ENCODE data around the gene RSPH1.

Gene RSPH1

GRCh38 chr21:42446531-42446930, 49.5 kb downstream of the RSPH1 start:
- DNase-seq (ENCODE audit: low read depth): no peak

DNA sequence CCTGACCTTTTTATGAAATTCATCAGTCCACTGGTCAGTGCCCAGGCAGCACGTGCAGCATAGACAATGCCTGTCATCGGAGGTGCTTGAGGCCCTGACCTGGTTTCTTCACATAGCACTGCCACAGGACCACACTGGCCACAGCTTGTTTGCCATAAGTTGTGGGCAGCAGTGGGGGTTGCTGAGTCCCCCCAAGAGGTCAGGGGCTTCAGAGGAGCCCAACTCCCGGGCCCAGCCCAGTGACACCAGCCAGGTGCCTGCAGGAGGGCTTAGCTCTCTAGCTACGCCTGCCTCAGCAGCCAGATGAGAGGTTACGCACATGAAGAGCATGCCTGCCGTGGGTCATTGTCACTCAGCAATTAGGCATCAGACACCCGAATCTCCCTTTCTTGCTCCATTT, 50.7 kb downstream of the RSPH1 start:
- no peak for DNase-seq (ENCODE audit: low read depth)

- no peak for DNase-seq (ENCODE audit: low read depth)
Measured at GRCh38 chr21:42444745-42445059, 51.3 kb downstream of the RSPH1 start.

- no peak for DNase-seq (ENCODE audit: low read depth)
Measured at GRCh38 chr21:42443876-42444744, 51.9 kb downstream of the RSPH1 start.

DNA sequence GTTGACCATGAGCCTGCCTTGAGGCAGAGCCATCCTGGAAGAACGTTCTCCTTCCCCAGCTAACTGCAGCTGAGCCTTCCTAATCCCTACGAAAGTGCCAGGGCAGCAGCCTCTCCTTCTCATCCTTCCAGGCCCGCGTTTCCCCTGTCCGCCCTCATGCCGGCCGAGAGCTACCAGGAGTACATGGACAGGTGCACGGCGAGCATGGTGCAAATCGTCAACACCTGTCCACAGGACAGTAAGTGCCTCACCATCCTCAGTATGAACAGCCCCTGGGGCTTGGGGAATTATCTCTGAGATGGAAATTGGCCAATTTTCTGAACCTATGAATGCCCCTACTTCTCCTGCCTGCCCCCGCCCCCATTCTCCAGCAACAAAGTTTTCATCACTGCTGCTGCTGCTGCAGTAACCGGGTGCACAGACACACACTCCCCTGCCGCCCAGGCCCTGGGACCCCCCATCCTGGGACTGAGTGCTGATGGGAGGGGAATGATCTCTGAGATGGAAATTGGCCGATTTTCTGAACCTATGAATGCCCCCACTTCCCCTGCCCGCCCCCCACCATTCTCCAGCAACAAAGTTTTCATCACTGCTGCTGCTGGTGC, 52.7 kb downstream of the RSPH1 start:
- DNase-seq (ENCODE audit: low read depth): no peak

DNA sequence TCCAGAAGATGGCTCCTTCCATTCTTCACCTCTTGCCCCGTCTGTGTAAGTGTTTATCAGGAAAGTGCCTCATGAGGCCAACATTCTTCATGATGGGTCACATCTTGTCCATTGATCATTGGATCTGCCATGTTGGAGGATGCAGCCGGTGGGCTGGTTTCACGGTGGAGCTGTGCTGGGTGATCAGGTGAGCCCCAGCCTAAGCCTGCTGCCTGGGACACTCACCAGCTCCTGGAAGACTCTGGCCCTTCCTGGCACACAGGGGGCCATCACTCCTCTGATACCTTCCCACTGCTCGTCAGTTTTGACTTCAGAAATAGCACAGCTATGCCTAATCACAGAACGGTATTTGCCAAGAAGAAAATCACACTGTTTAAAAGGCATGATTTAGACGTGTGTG, 54.1 kb downstream of the RSPH1 start:
- DNase-seq (ENCODE audit: low read depth): no peak

DNA sequence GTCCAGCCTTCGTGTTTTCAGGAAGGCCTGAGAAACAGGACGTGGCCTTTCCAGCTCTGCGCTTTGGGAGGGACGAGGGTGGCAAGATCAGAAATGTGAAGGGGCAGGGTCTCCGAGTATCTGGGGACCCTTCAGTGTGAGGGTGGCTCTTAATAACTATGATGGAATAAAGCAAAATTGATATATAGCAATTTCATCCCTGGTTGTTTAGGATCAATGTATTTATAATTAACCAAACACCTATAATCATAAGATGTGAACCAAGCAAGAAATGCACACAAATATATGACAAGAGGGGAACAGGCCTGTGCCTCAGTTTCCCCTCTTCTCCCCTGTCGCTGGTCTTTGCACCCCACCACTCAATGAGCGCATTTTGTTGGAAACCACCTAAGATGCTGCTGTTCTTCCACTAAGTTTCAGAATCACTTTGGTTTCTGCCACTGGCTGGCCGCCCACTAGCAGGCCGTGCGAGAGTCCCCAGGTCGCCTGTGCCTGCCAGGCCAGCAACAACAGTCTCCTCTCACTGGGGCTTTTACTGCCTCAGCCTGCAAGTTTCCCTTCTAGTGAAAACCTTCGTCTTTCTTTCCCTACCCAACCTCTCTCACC, 55.7 kb downstream of the RSPH1 start:
- DNase-seq (ENCODE audit: low read depth): no peak

DNA sequence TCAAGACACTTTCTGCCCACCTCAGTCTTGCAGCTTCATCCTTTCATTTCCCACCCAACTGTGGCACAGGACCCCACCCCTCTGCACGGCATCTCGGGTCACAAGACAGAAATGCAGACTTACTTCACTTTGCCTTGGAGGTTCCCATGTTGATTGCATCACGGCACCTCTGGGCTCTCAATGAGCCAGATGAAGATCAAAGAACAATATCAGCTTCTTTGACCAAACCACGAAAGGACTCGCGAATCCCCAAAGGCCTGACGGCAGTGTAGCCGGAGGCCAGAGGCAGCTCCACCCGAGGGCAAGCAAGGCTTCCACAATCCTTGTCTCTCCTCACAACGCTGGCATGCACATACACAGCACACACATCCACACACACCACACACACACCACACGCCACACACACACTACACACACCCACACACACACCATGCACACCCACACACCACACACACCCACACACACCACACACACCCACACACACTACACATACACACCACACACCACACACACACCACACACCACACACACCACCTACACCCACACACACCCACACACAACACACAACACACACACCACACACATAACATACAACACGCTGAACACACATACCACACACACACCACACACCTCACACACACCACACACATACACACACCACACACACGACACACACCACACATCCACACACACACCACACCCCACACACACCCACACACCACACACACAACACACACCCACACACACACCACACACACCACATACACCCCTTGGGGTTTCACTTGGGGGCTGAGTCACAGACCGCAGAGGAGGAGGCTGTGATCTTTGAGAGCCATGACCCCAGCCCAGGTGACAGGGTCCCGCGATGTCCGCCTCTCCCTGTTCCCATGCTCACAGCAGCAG, 56.5 kb downstream of the RSPH1 start:
- no peak for DNase-seq (ENCODE audit: low read depth)

- no peak for DNase-seq (ENCODE audit: low read depth)
Measured at GRCh38 chr21:42438316-42439205, 57.5 kb downstream of the RSPH1 start.

DNA sequence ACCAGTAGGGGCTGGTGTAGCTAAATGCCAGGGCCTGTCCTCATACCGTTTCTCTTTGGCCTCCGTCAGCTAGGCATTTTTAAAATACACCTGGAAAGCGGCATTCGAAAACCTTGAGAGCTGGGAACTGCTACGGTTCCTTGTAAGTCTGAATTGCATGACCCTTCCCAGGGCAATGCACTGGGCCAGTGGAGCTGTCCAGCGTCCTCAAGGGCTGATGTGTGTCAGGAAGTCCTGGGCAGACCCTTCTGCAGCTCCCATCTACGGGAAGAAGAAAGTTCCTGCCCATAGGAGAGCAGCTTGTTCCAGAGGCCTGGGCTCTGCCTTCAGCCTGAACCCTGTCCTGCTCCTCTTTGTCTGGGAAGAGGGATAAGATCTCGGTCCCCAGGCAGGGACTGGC, 58.2 kb downstream of the RSPH1 start:
- DNase-seq (ENCODE audit: low read depth): no peak

- DNase-seq (ENCODE audit: low read depth): no peak
Measured at GRCh38 chr21:42436914-42437313, 59.1 kb downstream of the RSPH1 start.

DNA sequence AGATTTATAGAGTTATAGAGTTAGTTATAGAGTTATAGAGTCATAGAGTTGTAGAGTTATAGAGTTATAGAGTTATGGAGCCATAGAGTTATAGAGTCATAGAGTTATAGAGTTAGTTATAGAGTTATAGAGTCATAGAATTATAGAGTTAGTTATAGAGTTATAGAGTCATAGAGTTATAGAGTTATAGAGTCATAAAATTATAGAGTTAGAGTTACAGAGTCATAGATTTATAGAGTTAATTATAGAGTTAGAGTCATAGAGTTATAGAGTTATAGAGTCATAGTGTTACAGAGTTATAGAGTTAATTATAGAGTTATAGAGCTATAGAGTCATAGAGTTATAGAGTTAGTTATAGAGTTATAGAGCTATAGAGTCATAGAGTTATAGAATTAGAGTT, 60.2 kb downstream of the RSPH1 start:
- no peak for DNase-seq (ENCODE audit: low read depth)

DNA sequence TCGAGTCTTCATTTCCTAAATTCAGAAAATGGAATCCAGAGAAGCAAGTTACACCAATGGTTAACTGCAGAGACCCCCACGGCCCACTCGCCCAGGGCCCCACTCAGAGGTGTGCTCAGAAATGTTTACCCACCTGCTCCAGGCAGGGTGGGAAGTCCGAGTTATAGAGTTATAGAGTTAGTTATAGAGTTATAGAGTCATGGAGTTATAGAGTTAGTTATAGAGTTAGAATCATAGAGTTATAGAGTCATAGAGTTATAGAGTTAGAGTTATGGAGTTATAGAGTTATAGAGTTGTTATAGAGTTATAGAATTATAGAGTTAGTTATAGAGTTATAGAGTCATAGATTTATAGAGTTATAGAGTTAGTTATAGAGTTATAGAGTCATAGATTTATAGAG, 60.6 kb downstream of the RSPH1 start:
- DNase-seq (ENCODE audit: low read depth): no peak

GRCh38 chr21:42434884-42435283, 61.1 kb downstream of the RSPH1 start:
- no peak for DNase-seq (ENCODE audit: low read depth)

DNA sequence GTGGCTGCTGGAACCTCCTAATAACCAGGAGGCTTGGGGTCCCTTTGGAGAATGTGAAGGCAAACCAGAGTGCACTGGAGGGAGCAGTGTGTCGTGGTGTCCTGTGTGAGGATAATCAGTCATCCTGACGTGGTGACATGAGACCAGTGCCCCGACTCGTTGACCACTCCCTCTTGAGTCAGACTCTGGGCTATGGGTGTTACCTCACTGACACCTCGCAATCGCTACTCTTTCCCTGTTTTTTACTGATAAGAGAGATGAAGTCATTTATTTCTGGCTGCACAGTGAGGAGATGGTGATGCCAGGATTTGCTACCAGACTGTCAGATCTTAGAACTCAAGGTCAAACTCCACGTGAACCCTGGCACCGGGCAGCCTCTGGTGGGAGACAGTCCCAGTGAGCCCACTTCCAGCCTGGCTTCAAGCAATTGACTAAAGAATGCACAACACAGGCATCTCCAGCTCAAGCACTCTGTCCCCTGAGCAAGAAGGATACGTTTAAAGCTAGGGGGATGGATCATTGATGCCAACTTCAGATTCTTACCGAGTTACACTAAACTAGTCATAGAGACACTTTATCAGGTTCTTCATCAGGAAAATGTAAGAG, 62.0 kb downstream of the RSPH1 start:
- no peak for DNase-seq (ENCODE audit: low read depth)

DNA sequence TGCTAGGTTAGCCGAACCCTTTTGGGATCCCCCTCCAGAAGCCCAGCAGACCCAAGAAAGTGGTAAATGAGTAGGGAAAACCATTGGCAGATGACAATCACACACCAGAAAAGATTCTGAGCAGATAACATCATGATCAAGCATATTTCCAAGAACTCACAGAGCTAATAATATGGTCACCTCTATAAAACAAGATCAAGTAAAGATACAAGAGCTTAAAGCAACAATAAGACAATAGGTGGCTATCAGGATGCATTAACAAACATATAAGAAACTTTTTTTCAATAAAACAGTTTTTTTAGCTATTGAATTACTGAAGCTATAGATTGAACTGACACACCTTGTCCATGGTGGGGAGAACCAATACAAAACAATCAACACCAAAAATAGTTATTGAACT, 63.3 kb downstream of the RSPH1 start:
- no peak for DNase-seq (ENCODE audit: low read depth)

- no peak for DNase-seq (ENCODE audit: low read depth)
Measured at GRCh38 chr21:42431196-42431595, 64.8 kb downstream of the RSPH1 start.

- DNase-seq (ENCODE audit: low read depth): no peak
Measured at GRCh38 chr21:42430521-42430920, 65.5 kb downstream of the RSPH1 start.

DNA sequence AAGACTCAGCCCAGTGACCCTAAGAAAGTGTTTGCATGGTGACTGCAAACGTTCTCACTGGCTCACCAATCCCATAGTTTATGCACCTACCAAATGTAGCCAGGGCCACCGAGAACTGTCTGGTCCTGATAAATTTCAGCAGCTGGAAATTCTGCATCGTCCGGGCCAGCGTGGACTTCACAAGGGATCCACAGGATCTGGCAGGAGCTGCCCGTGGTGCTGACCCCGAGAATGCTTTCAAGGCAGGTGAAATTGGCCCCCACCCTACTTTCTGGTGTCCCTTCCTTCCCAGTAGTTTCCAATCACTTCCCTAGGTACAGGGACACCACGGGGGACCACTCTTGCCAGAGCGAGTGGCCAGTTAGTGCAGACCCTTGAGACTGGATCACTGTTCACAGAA, 66.2 kb downstream of the RSPH1 start:
- DNase-seq (ENCODE audit: low read depth): no peak

- DNase-seq (ENCODE audit: low read depth): no peak
Measured at GRCh38 chr21:42429021-42429420, 67.0 kb downstream of the RSPH1 start.

GRCh38 chr21:42427809-42428419, 68.1 kb downstream of the RSPH1 start:
- no peak for DNase-seq (ENCODE audit: low read depth)
